ENCODE measurements around the gene TMEM9.

DNA sequence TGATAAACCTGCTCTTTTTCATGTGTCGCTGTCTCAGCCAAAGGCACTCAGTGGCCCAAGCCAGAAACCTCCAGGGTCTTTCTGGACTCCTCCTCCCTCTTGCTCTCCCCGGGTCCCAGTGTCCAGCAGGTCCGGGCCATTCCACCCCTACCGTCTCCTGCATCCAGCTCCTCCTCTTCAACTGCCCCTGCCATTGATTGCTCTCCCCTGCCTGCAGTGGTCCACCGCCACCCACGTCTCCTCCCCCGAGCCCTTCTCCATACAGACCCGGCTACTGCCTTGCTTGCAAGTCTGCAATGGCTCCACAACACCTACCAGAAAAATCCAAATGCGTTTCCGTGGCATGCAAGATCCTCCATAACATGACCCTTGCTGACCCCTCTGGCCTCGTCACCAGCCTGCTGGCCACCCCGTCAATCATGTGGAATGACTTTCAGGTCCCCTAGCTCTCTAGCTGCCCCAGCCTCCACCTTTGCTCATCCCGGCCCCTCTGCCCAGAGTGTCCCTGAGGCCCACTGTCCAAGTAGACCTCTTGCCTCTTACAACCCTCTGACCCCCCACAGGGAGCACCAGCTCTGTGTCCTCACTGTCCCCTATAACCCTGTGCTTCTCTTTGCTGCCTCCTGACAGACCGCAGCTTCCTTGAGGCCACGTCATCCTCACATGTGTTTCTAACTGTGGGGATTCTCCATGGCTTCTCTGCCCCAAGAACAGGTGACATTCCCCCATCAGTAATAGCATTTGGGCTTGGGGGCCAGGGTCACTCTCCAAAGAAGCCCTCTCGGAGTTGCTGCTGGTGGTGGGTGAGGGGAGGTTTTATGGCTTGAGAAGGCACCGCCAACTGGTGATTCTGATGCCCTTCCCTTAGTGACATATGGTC is 57.1 kb downstream of the TMEM9 start:
- TF ChIP-seq, protein P1, sequence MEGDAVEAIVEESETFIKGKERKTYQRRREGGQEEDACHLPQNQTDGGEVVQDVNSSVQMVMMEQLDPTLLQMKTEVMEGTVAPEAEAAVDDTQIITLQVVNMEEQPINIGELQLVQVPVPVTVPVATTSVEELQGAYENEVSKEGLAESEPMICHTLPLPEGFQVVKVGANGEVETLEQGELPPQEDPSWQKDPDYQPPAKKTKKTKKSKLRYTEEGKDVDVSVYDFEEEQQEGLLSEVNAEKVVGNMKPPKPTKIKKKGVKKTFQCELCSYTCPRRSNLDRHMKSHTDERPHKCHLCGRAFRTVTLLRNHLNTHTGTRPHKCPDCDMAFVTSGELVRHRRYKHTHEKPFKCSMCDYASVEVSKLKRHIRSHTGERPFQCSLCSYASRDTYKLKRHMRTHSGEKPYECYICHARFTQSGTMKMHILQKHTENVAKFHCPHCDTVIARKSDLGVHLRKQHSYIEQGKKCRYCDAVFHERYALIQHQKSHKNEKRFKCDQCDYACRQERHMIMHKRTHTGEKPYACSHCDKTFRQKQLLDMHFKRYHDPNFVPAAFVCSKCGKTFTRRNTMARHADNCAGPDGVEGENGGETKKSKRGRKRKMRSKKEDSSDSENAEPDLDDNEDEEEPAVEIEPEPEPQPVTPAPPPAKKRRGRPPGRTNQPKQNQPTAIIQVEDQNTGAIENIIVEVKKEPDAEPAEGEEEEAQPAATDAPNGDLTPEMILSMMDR (IDR thresholded peaks at IDR 0.05): no peak
- no peak for TF ChIP-seq EZH2 (IDR thresholded peaks at IDR 0.05)

Data from neural progenitor cell (in vitro differentiated cells).